NCI-H2029 (cell line): ENCODE results near the gene TCP1.
"Not testable (repeated sequence)": the region's sequence is repeated elsewhere in the genome, so short reads cannot be mapped to it uniquely, and the experiment has no call there.

Source experiments
- DNase-seq: peaks from one replicate; lab custom pipeline; 2025; lab: John Stamatoyannopoulos, UW

TCP1 gene

DNA sequence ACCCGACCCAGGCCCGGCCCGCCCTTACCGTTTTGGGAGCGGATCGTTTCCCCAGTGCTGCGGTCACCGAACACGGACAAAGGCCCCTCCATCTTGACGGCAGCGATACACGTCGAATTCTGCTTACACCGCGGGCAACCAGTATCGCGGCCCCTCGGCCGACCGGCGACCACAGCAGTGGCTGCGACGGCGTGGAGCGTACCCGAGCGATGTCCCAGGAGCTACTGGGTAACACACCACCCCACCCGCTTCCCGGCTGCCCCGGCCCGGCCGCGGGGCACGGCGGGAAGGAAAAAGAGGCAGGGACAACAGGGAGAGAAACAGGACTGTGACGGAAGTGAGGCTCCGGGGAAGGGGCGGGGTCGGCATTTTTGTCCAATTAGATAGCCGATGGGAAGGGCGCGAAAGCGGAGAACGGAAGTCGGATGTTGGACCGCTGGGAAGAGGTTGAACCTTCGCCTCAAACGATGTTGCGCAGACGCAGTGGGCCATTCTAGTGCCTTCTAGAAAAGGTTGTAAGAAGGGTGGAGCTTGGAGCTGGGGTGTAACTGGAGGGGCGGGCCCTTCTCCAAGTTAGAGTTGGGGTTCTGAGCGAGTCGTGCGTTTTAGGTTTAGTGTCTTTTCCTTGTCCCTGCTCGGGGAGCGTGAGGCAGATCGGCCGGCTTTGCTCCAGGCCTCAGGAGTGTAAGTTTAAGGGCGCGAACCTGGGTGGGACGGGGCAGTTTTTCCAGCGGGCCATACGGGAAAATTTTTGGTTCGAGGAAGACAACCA, at the start of gene TCP1:
Gene TCP1, minus strand, starts transcription at position 226 of the 772 bp plus-strand sequence. Its CDS starts 134 bp downstream, at position 92.
- peak; percentile 99 for DNase-seq

DNA sequence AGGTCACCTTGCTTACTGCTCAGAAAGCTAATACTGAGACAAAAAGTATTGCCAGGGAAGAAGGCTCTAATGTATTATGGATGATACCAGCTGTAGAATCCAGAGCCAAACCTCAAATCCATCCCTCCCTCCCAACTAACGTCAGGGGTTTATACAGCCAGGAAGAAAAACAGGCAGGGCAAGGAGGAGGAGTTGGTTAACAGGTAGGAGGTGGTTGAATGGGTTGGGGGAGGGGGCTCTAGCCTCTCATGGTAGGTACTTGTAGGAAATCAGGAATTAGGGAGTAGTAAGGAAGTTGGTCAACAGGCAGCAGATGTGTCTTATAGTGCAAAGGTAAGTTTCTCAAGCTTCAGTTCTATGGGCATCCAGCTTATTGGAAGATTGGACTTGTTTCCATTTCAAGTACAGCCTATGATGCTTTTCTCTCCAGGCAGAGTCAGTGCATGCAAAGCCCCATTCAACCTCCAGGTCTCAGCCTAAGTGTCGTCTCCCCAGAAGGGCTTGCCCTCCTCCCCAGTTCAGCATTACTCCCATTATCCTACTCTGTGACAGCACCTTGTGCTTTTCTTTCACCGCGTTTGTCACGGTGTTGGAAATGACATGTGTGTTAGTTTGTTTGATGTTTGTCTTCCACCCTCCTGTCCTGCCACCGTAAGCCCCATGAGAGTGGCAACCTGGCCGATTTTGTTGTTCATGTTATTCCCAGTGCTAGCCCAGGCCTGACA, 48.8 kb upstream of the TCP1 start:
- DNase-seq: no peak

DNA sequence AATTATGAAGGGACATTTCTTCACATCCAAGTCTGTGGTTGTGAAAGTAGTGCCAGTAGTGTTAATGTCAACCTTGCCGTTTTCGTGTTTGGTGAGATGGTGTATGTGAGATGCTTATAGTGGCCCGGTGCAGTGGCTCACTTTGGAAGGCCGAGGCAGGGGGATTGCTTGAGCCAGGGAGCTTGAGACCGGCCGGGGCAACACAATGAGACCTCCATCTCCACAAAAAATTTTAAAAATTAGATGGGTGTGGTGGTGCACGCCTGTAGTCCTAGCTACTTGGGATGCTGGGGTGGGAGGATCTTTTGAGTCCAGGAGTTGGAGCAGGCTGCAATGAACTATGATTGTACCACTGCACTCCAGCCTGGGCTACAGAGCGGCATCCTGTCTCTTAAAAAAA, 48.1 kb upstream of the TCP1 start:
- DNase-seq: no peak

DNA sequence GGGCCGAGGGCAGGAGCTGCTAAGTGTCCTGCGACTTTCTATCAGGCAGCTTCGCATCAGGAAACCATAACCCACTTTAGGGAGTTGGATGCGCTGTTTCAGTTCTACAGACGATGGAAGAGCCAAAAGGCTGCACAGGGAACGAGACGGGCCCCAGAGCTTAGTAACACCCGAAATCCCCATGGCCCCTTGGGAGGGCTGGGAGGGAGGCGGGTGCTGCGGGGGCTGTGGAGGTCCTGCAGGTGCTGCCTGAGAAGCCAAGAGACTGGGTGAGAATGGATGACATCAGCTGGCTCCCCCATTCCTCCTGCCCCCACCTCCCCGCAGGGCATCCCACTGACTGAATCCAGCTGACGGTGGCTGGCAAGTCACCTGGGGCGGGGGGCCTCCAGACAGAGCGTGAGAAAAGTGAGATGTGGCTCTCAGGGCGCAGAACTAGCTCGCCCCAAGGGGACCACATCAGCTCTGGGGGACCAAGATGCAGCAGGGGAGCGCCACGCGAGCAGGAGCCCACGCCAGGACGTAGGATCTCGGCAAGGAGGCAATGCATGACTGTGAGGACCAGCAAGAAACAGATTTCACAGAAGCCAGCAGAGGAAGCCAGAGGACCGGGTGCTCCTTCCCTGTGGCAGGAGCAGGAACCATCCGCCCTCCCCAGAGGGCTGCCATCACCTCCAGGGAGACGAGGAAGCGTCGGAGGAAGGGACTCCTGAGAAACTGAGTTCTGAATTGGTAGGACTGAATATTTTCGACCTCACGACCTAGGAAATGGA, 47.5 kb upstream of the TCP1 start:
- DNase-seq: no peak

DNA sequence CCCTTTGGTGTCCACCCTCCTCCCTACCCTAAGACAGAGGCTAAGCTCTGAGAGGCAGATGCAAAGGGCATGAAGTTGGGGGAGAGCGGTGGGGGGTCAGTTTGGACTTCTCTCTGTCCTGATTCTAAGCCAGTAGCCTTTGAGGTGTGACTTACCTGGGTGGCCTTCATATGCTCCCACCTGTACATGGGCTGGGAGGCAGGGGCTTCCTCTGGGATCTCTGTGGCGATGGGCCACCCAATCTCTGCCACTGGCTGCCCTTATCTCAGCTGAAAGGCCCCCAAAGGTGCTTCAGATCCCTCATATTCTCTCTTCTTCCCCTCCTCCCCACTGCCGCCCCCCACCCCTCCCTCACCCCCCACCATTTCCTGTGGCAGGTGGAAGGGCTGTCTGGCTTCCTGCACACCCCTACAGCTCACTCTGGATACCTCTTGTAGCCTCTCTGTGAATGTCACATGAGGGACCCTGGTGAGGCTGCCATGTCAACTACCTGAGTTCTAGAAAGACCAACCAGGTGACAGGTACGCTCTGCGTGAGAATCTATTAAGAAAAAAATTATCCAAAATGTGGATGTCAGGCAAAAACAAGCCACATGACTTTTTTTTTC, 44.7 kb upstream of the TCP1 start:
- no peak for DNase-seq

DNA sequence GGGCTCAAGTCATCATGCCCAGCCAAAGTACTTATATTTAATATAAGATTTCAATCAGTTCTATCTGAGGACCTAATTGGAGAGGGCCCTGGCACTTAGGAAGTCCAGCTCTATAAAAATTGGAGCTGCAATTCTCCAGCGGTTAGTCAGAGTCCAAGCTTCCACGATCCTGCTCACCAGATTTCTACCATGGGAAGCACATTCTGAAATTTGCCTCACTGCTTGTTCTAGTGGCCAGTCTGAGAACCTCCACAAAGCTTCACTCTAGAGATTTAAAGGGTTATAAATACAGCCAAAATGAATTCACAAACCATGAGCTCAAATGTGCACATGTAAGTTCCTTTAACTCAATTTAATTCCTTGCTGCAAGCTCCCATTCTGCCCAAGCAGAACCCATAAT, 44.2 kb upstream of the TCP1 start:
- no peak for DNase-seq

DNA sequence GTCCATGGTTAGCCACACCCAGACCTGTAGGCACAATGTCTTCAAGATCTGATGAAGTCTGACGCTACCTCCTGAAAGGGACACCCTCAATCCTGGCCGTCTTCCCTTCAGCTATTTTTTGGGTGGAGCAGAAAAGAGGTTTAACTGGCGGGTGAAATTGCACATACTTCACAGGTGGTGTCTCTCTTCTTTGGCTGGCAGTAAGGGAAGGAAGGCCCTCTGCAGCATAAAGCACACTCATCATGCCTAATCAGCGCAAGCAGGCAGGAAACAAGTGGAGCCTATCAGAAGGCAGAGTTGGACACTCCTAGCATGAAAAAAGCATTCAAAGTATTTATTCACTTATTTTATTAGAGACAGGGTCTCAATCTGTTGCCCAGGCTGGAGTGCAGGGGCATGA, 43.5 kb upstream of the TCP1 start:
- no peak for DNase-seq

DNA sequence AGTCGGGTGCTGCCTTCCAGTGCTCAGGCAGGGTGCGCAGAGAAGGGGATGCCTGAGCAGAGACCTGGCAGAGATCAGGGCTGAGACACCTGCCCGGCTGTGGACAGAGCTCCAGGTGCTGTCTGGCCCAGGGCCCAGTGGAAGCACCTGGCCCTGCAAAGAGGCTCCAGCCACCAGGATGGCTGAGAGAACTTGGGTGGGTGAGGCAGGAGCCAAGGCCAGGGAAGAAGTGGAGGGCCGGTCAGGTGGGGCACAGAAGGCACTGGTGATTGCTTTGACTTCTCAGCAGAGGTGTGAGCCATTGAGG, 41.9 kb upstream of the TCP1 start:
- peak; percentile 71 for DNase-seq

DNA sequence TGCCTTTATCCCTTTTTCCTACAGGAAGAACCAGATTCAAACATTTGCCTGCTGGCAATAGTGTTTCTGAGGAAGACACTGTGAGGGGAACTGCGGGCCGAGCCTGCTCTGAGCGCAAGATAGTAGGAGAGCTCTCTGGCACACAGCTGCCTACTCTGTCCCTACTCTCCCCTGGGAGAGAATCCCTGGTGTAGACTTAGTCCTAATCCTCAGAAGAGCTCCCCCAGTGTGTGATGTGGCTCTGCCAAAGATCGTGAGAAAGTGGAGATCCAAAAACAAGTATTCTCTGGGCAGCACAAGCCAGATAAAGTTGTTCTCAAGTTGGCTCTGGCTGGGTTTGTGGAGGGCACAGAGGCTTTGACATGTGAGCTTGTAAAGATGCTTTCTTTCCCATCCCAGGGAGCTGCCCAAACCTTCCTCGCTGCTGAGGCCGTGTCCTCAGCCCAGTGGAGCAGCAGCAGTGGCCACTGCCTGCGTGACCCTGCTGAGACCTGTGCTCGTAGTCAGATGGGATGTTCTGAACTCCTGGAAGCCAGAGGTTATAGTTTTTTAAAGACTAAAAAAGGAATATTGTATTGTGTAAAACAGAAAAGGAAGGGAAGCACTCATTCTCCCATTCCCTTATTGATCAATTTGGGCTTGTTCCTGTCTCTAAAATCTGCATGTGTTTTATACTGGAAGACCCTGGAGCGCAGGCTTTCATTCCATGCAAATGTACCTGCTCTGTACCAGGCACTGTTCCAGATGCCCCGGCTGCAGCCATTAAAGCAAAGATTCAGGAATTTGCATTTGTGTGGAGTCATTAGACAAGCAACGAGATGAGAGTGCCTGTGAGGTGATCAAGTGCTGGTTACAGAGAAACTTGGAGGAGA, 41.3 kb upstream of the TCP1 start:
- DNase-seq: no peak

DNA sequence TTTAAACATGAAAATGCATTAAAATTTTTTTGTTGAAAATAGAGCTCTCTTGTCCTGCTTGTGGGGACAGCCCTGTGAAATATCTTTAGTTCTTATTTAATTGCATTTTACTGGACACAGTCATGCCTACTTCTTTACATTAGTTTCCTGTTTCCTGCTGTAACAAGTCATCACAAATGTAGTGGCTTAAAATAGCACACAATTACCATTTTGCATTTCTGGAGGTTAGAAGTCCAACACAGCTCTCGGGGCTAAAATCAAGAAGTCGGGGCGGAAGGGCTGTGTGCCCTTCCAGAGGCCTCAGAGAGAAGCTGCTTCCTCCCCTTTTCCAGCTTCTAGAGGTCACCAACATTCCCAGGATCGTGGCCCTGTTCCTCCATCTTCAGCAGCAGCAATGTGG, 40.1 kb upstream of the TCP1 start:
- no peak for DNase-seq

DNA sequence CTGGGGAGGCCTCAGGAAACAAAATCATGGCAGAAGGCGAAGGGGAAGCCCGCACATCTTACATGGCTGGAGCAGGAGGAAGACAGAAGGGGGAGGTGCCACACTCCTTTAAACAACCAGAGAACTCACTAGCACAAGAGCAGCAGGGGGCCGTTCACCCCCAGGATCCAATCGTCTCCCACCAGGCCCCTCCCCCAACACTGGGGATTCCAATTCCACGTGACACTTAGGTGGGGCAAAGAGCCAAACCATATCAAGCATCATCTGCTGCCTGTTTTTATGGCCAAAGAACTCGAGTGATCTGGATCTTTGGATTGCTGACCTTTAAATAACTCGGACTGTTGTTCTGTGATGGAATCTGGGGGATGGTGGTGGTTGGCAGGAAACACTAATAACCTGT, 38.7 kb upstream of the TCP1 start:
- DNase-seq: peak; percentile 40

DNA sequence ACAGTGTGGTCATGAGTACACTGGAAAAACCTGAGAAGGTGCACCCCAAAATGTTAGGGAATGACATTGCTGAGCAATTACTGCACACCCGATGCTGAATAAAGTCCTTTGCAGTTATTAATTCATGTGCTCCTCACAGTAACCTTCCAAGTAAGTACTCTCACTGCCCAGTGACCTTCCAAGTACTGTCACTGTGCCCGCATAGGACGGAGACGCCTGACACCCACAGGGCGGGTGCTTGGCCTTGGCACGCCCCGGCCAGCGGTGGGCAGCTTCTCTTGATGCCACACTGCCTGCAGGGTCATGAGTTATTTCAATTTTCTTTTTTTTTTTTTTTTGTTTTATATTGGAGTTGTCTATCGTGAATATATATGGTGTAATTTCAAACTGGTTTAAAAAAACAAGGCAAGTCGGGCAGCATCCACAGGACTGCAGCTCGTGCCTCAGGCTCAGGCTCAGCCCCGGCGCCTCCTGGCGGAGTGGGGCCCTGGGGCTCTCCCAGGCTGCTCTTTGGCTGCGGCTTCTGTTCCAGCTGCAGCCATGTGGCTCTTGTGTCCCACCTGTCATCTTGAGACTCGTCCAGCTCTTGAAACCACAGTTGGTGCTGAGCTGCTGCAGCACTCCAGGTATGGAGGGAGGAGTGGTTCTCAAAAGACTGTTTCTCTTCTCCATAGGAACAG, 37.7 kb upstream of the TCP1 start:
- peak; percentile 61 for DNase-seq

DNA sequence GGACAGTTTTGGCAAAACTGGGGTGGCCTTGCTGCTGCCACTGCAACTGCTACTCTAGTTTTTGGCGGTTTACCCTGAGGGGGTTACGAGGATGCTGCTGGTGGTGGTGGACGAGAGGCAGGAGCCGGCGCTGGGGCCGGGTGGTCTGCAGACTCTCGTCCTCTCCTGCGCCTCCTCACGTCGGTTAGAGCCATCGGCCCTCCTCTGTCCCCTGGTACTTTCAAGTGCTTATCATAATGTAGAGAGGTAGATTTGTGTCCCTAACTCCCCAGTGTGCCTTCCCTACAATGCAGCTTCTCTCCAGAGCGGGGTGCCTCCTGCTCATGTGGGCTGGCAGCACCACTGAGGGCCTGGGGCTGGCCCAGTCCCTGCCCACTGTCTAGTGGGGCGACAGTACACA, 36.6 kb upstream of the TCP1 start:
- DNase-seq: no peak

DNA sequence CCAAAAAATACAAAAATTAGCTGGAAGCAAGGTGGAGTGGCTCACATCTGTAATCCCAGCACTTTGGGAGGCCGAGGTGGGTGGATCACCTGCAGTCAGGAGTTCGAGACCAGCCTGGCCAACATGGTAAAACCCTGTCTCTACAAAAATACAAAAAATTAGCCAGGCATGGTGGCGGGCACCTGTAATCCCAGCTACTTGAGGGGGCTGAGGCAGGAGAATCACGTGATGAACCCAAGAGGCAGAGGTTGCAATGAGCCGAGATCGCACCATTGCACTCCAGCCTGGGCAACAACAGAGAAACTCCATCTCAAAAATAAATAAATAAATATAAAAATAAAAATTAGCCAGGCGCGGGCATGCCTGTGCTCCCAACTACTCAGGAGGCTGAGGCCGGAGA, 35.3 kb upstream of the TCP1 start:
- DNase-seq: not testable (repeated sequence)

DNA sequence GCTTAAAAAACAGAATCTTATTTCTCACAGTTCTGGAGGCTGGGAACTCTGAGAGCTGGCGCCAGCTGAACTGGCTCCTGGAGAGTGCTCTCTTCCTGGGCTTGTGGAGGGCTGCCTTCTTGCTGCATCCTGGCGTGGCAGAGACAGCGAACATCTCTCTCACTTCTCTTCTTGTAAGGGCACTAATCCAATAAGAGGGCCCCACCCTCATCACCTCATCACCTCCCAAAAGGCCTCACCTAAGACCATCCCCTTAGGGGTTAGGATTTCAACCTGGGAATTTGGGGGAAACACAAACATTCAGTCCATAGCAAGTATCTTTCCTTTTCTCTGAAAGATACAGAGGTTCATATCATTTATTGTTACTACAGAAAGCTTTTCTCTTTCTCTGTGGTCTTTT, 34.6 kb upstream of the TCP1 start:
- no peak for DNase-seq

DNA sequence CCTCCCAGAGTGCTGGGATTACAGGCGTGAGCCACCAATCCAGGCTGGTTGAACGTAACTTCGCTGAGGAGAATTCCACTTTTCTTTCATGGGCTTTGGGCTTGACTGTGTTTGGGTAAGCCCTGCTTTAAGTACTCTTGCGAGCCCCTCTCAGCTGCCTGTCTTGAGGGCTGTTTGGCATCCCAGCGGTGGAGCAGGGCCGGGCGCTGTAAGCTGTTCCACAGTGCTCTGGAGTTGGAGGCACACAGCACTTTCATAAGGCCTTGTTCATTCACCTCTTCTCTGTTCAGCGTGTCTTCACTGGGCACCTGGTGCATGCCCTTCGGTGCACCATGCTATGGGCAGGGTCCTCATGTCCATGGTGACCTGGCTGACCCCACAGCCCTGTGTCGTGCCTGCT, 32.3 kb upstream of the TCP1 start:
- no peak for DNase-seq

DNA sequence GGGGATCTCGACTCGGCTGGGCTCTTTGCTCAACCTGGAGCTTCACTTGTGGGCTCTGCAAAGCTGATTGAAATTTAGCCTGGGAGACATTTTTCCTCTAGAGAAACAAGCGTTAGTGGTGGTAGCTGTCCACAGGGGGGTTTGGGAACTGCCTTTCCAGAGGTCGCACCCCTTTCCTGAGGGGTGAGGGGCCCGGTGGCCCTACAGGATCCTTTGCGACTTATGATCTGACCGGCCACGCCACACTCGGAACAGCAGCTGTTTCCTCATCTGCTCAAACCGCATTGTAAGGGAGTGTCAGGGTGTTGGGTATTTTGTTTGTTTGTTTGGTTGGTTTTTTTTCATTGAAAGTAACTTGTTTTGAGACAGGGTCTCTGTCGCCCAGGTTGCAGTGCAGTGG, 31.7 kb upstream of the TCP1 start:
- no peak for DNase-seq

DNA sequence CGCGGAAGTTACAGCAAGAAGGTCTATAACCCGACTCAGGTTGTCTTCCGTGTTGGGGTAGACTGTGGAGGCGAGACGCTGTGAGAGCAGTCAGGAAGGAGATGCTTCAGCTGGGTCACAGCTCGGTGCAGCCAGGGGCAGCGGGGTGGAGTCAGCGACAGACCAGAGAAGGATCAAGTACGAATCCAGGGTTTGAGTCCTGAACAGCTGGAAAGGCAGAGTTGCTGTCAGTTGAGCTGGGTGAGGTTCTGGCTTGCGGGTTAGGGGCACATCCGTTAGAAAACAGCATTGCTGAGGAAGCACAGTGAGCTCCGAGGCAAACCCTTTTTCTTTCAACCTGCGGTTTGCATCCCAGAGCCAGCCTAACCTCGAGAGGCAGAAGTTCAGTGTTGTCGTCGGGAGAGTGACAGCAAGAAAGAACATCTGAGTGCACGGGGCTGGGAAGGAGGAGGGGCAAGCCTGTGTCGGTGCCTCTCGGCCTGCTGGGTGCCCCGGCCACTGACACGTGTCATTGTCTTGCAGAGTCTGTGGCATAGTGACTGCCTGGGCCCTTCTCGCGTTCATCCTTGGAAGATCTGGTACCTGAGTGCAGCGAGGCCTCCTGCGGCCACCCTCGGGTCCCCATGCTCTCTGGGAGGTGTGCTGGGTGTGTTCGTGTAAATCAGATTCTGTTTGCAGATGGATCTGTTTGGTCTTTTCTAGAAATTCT, 30.7 kb upstream of the TCP1 start:
- no peak for DNase-seq

DNA sequence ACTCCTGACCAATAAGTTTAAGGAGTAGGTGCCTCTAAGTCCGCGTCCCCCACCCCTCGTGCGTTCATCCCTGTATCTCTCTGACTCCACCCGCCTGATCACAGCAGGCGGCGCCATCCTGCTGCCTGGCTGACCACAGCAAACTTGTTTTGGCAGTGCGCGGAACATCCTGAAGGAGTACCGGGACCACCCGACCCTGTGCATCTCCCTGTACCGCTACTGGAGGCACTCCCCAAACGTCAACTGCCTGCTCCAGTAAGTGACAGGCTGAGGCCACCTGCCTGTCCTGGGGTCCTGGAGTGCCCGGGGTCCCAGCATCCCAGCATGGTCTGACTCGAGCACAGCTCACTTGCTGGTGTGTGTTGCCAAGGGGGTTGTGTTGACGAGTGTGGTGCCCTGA, 29.7 kb upstream of the TCP1 start:
- DNase-seq: no peak

DNA sequence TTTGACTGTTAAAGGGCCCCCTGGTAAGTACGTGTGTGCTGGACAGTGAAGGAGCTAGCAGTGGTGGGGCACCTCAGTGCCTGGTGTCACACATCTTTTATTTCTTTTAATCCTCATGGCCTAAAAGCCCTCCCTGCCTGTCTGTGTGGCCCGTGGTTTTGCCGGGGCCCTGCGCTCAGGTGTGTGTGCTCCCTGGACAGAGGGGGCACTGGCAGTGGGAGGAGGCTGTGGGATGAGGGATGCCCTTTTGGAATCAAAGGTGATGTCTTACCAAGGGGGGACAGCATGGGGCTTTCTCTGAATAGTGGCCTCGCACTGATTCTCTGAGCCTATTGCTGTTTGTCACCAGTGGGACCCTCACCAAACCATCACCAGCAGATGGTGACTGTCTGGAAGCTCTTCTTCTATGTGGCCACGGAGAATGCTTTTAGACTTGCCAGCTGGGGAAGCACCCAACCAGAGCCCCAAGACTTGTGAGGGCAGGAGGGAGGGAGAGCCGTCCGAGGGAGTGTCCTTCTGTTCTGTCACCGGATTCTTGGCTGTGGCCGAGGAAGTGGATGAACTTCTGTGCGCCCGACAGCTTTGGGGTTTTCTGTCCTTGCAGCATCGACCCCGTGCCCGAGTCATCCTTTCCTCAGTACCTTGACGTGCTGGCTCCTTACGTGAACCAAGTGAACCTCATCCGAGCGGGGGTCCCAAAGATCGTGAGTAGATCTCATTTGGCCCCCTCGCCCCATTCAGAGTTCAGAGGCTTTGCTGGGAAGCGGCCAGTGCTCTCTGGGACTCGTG, 28.7 kb upstream of the TCP1 start:
- DNase-seq: no peak
